SK-N-SH treated with all-trans-retinoic acid at 6 μM for 48 hours (cell line): ENCODE results near the gene ZFYVE21.

Experiments
- ATAC-seq: fragments of 200-7000 bp; cut with Tn5 transposase; 3 replicates; pipeline ENCODE4 v1.9.1; 2020; ENCODE audit warnings: mild to moderate bottlenecking, moderate library complexity
- BACH2 ChIP-seq: fragments of 250-450 bp; sonication (Bioruptor Pico); IDR thresholded peaks from 2 replicates; pipeline ENCODE4 v1.9.0; 2021; ENCODE audit warnings: mild to moderate bottlenecking, borderline replicate concordance
- CREB5 ChIP-seq: fragments of 250-450 bp; sonication (Bioruptor Pico); IDR thresholded peaks from 2 replicates; pipeline ENCODE4 v1.5.1; 2020; ENCODE audit warnings: low read depth, mild to moderate bottlenecking, moderate library complexity
- CSDC2 ChIP-seq: fragments of 250-450 bp; sonication (Bioruptor Pico); IDR thresholded peaks from 2 replicates; pipeline ENCODE4 v1.5.0; 2020; ENCODE audit warnings: mild to moderate bottlenecking, moderate library complexity
- CSRNP3 ChIP-seq: fragments of 250-450 bp; sonication (Bioruptor Pico); IDR thresholded peaks from 2 replicates; pipeline ENCODE4 v1.5.1; 2021; ENCODE audit warnings: mild to moderate bottlenecking, moderate library complexity
- ESRRG ChIP-seq: fragments of 250-450 bp; sonication (Bioruptor Pico); IDR thresholded peaks from 2 replicates; pipeline ENCODE4 v1.6.1; 2021; ENCODE audit warnings: mild to moderate bottlenecking
- GLIS3 ChIP-seq: fragments of 250-450 bp; sonication (Bioruptor Pico); IDR thresholded peaks from 2 replicates; pipeline ENCODE4 v1.5.0; 2020; ENCODE audit warnings: mild to moderate bottlenecking, moderate library complexity
- ISL1 ChIP-seq: fragments of 250-450 bp; sonication (Bioruptor Pico); IDR thresholded peaks from 2 replicates; pipeline ENCODE4 v2.1.2; 2022; ENCODE audit warnings: mild to moderate bottlenecking, moderate library complexity
- POU6F1 ChIP-seq: fragments of 250-450 bp; sonication (Bioruptor Pico); IDR thresholded peaks from 2 replicates; pipeline ENCODE4 v1.8.0; 2021; ENCODE audit warnings: low read depth, mild to moderate bottlenecking, moderate library complexity, borderline replicate concordance
- PPARA ChIP-seq: fragments of 250-450 bp; sonication (Bioruptor Pico); IDR thresholded peaks from 2 replicates; pipeline ENCODE4 v1.5.0; 2020; ENCODE audit warnings: mild to moderate bottlenecking, borderline replicate concordance
- TCF4 ChIP-seq: fragments of 250-450 bp; sonication (Bioruptor Pico); IDR thresholded peaks from 2 replicates; pipeline ENCODE4 v1.8.0; 2021; ENCODE audit warnings: mild to moderate bottlenecking, moderate library complexity, borderline replicate concordance
- TOX ChIP-seq: fragments of 250-450 bp; sonication (Bioruptor Pico); IDR thresholded peaks from 2 replicates; pipeline ENCODE4 v1.8.0; 2021; ENCODE audit warnings: mild to moderate bottlenecking, moderate library complexity, borderline replicate concordance
- TSHZ2 ChIP-seq: fragments of 250-450 bp; sonication (Bioruptor Pico); IDR thresholded peaks from 2 replicates; pipeline ENCODE4 v1.5.0; 2020; ENCODE audit warnings: mild to moderate bottlenecking, moderate library complexity
- ZC3H10 ChIP-seq: fragments of 250-450 bp; sonication (Bioruptor Pico); IDR thresholded peaks from 2 replicates; pipeline ENCODE4 v1.5.1; 2021; ENCODE audit warnings: mild to moderate bottlenecking, moderate library complexity
- ZFP3 ChIP-seq: fragments of 250-450 bp; sonication (Bioruptor Pico); IDR thresholded peaks from 2 replicates; pipeline ENCODE4 v1.5.0; 2020; ENCODE audit warnings: mild to moderate bottlenecking, moderate library complexity
- ZNF565 ChIP-seq: fragments of 450-650 bp; formaldehyde crosslinking; conservative IDR thresholded peaks from 2 replicates; pipeline ENCODE4 v1.5.0; 2020; ENCODE audit warnings: low read depth, mild to moderate bottlenecking, moderate library complexity
- ZNF70 ChIP-seq: fragments of 450-650 bp; formaldehyde crosslinking; IDR thresholded peaks from 2 replicates; pipeline ENCODE4 v1.5.0; 2020; ENCODE audit warnings: mild to moderate bottlenecking, moderate library complexity
- ZNF8 ChIP-seq: fragments of 450-650 bp; formaldehyde crosslinking; IDR thresholded peaks from 2 replicates; pipeline ENCODE4 v1.5.0; 2020; ENCODE audit warnings: mild to moderate bottlenecking, moderate library complexity

Gene ZFYVE21

GRCh38 chr14:103702497-103703432 lies 12.8 kb upstream of the ZFYVE21 start:
- ATAC-seq = no peak
- TF ChIP-seq ZNF565 (CRISPR knock-in tag) = no peak
- no peak for TF ChIP-seq ISL1 (CRISPR knock-in tag)
- TF ChIP-seq TSHZ2 (CRISPR knock-in tag) = no peak
- no peak for TF ChIP-seq ESRRG (CRISPR knock-in tag)
- no peak for TF ChIP-seq ZC3H10 (CRISPR knock-in tag)
- no peak for TF ChIP-seq BACH2 (CRISPR knock-in tag)
- no peak for TF ChIP-seq ZNF8
- no peak for TF ChIP-seq CREB5 (CRISPR knock-in tag)
- no peak for TF ChIP-seq CSRNP3

GRCh38 chr14:103703433-103704385 lies 11.9 kb upstream of the ZFYVE21 start:
- TF ChIP-seq ZFP3 (CRISPR knock-in tag) (no peak), ZNF70 (CRISPR knock-in tag) (no peak), TCF4 (no peak), ISL1 (CRISPR knock-in tag) (no peak), TSHZ2 (CRISPR knock-in tag) (no peak), CSDC2 (CRISPR knock-in tag) (no peak), POU6F1 (CRISPR knock-in tag) (no peak)
- ATAC-seq = no peak

DNA sequence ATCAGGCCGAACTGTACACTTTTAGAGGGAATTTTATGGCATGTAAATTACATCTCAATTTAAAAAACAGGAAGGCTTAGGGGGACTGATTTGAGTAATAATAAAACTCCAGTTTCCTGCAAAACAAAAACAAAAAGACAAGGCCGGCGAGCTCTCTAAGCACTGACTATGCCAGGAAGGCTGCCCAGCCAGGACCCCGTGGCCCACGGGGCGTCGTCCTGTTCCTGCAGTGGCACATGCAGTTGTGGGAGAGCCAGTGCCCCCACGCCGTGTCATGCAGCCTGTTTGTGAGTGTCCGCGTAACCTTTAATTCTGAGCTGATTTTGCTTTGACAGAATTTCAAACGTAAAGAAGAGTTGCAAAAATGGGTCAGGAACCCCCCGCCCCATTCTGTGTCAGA lies 10.9 kb upstream of the ZFYVE21 start:
- TF ChIP-seq TCF4 (no peak), GLIS3 (CRISPR knock-in tag) (no peak), PPARA (CRISPR knock-in tag) (no peak), ZFP3 (CRISPR knock-in tag) (no peak), CREB5 (CRISPR knock-in tag) (no peak), TOX (CRISPR knock-in tag) (no peak), CSDC2 (CRISPR knock-in tag) (no peak), POU6F1 (CRISPR knock-in tag) (no peak)
- no peak for ATAC-seq
